Measurements from ENCODE around the gene VAMP8. TPM values are rescaled to one million over a fixed set of nuclear protein-coding genes. Genes with fewer than 3 reads are reported as not detected.

The VAMP8 gene
- total and polyA plus RNA-seq, 2 donors (not counting 3 experiments of a cell fraction or from before 2014, with no cell fraction given), result 39.0 to 68.7 TPM

GRCh38 chr2:85621338-85621737, 44.0 kb downstream of the VAMP8 start:
- no peaks in the 10 kb centered on the region for H3K9me1 ChIP-seq (replicated peaks; ENCODE audit: control insufficient read depth, extremely low read depth, insufficient read depth, low read length)
- no peak for TF ChIP-seq MAX (IDR thresholded peaks at IDR 0.05; ENCODE audit: insufficient read depth, insufficient read length)
- no peak for TF ChIP-seq POLR2A (IDR thresholded peaks at IDR 0.05; ENCODE audit: low read depth, low read length)
- TF ChIP-seq FOS (IDR thresholded peaks at IDR 0.05; ENCODE audit: borderline replicate concordance, insufficient read depth, low read length), result no peak
- TF ChIP-seq EZH2 (IDR thresholded peaks at IDR 0.05; ENCODE audit: borderline replicate concordance, low read depth, low read length, severe bottlenecking), result no peak
- TF ChIP-seq POLR2AphosphoS5 (IDR thresholded peaks at IDR 0.05; ENCODE audit: insufficient read depth, low read depth, low read length), result no peak
- no peak for TF ChIP-seq CTCF (IDR thresholded peaks at IDR 0.05; ENCODE audit: extremely low read depth in 1 of 2, insufficient read depth in 1 of 2, low read depth in 1 of 2, low read length in 2 of 2)
- TF ChIP-seq JUN (IDR thresholded peaks at IDR 0.05; ENCODE audit: borderline replicate concordance, insufficient read depth, insufficient read length, low read depth), result no peak
- TF ChIP-seq GATA2 (IDR thresholded peaks at IDR 0.05; ENCODE audit: insufficient read depth, insufficient read length, low read depth, low read length), result no peak
- no peak for TF ChIP-seq MYC (IDR thresholded peaks at IDR 0.05; ENCODE audit: low read depth, low read length)
- no TSS peak for BruUV-seq (replicated peaks)
- DNase-seq (ENCODE audit: low read depth, low spot score), result no peak
- H2AFZ ChIP-seq (ENCODE audit: low read depth, low read length), result no peak overlapping the region
- no peaks in the 10 kb centered on the region for H3K27me3 ChIP-seq (ENCODE audit: control insufficient read depth in 2 of 2, insufficient read depth in 2 of 2, low read length in 2 of 2)
- dilution Hi-C loops (cut with MboI; ENCODE audit: extremely low pct_ligation_motif_present, low sequenced_read_pairs), result no loop called here
- POLR2A ChIA-PET, result no interaction called here
- CTCF ChIA-PET, result interaction anchor here (8.8 kb wide), 1 partner anchor 14 kb away, joined by 74 read pairs; no protein-coding TSS in a partner anchor
- H4K20me1 ChIP-seq (replicated peaks; ENCODE audit: control insufficient read depth, extremely low read depth, insufficient read depth, low read length), result no peaks in the 10 kb centered on the region
- peaks cover 51% of the 10 kb centered on the region for H3K79me2 ChIP-seq (ENCODE audit: control insufficient read depth, insufficient read depth, low read length)
- H3K9ac ChIP-seq (replicated peaks; ENCODE audit: extremely low read depth, insufficient read depth, low read length), result no peak overlapping the region
- H3K9me3 ChIP-seq (replicated peaks; ENCODE audit: control insufficient read depth, insufficient read depth, low read length), result no peaks in the 10 kb centered on the region
- H3K4me2 ChIP-seq (ENCODE audit: insufficient read depth, low read length), result no peak overlapping the region
- H3K4me3 ChIP-seq (replicated peaks in 1 of 3; ENCODE audit: insufficient read depth in 1 of 3, low read depth in 1 of 3, low read length in 3 of 3), result no peak overlapping the region
- intact Hi-C loops (cut with micrococcal nuclease), result no loop called here
- H3K4me1 ChIP-seq (ENCODE audit: control insufficient read depth, extremely low read depth, insufficient read depth, low read length), result peaks cover 9% of the 10 kb centered on the region
- H3K36me3 ChIP-seq (ENCODE audit: control insufficient read depth in 2 of 2, extremely low read depth in 1 of 2, insufficient read depth in 2 of 2, low read length in 2 of 2), result peaks cover 24 to 29% of the 10 kb centered on the region in 2 experiments
- FAIRE-seq, result no peak
- no peak overlapping the region for H3K27ac ChIP-seq (ENCODE audit: insufficient read depth, low read depth, low read length)

Measured in endothelial cell of umbilical vein (primary cell).